PC-3 (cell line): ENCODE data around the gene C16orf86. TPM values are rescaled to one million over a fixed set of nuclear protein-coding genes. Genes with fewer than 3 reads are reported as not detected.

Source experiments
- ATAC-seq: fragments of 200-7000 bp; cut with Tn5 transposase; 2 replicates; pipeline ENCODE4 v1.9.1; 2020; ENCODE audit warnings: mild to moderate bottlenecking, moderate library complexity
- BruUV-seq: library from RNA; stranded (reverse); fragments of 400-500 nt; replicated peaks from 2 replicates; lab custom pipeline; 2021; lab: Mats Ljungman, UMichigan
- CTCF ChIA-PET: fragments of 300-600 bp; sonication (Branson Sonifier 250); formaldehyde crosslinking; loops from one replicate; lab custom pipeline; 2022; ENCODE audit warnings: antibody characterized with exemption; lab: Charles Lee
- POLR2A ChIA-PET: fragments of 300-600 bp; sonication (Branson Sonifier 250); formaldehyde crosslinking; loops from one replicate; lab custom pipeline; 2022; ENCODE audit warnings: antibody characterized with exemption; ENCODE audit not compliant: unreplicated experiment; lab: Charles Lee
- DNase-seq: peaks from one replicate; pipeline ENCODE4 v3.0.0-alpha.2; 2015
- H2AFZ ChIP-seq: fragments of 300-600 bp; sonication (generic); 2 replicates; pipeline ENCODE4 v1.6.0; 2016; ENCODE audit warnings: antibody characterized with exemption, low read length
- H3F3A ChIP-seq: fragments of 300-600 bp; sonication (generic); one replicate; pipeline ENCODE4 v1.6.0; 2017; ENCODE audit warnings: antibody characterized with exemption, low read length, control low read depth, mild to moderate bottlenecking; ENCODE audit not compliant: unreplicated experiment
- H3K27ac ChIP-seq: fragments of 300-600 bp; sonication (generic); 2 replicates; pipeline ENCODE4 v1.5.1; 2016; ENCODE audit warnings: mild to moderate bottlenecking, low read length
- H3K27me3 ChIP-seq: fragments of 300-600 bp; sonication (generic); 2 replicates; pipeline ENCODE4 v1.6.1; 2016; ENCODE audit warnings: low read length, mixed read lengths
- H3K36me3 ChIP-seq: fragments of 300-600 bp; sonication (generic); 2 replicates; pipeline ENCODE4 v1.6.1; 2016; ENCODE audit warnings: low read depth, mixed run types, low read length, mixed read lengths
- H3K4me1 ChIP-seq: fragments of 300-600 bp; sonication (generic); 2 replicates; pipeline ENCODE4 v1.5.1; 2016; ENCODE audit warnings: low read length; ENCODE audit not compliant: insufficient read depth
- H3K4me2 ChIP-seq: fragments of 300-600 bp; sonication (generic); 2 replicates; pipeline ENCODE4 v1.6.0; 2016; ENCODE audit warnings: low read length
- H3K4me3 ChIP-seq: fragments of 300-600 bp; sonication (generic); 2 replicates; pipeline ENCODE4 v1.5.1; 2016; ENCODE audit warnings: mild to moderate bottlenecking, low read length, mixed read lengths
- H3K79me2 ChIP-seq: fragments of 300-600 bp; sonication (generic); 2 replicates; pipeline ENCODE4 v1.6.1; 2017; ENCODE audit warnings: low read length, mixed read lengths
- H3K9ac ChIP-seq: fragments of 300-600 bp; sonication (generic); 2 replicates; pipeline ENCODE4 v1.6.0; 2016; ENCODE audit warnings: mild to moderate bottlenecking, low read length
- H3K9me2 ChIP-seq: fragments of 300-600 bp; sonication (generic); replicated peaks from 2 replicates; pipeline ENCODE4 v1.6.1; 2016; ENCODE audit warnings: mixed run types, low read length, mixed read lengths
- H3K9me3 ChIP-seq: fragments of 300-600 bp; sonication (generic); 2 replicates; pipeline ENCODE4 v1.6.1; 2016; ENCODE audit warnings: low read length, mixed read lengths
- H4K20me1 ChIP-seq: fragments of 300-600 bp; sonication (generic); 2 replicates; pipeline ENCODE4 v1.6.1; 2016; ENCODE audit warnings: low read length, mixed read lengths
- EZH2 ChIP-seq: fragments of 300-600 bp; sonication (generic); IDR thresholded peaks from one replicate; pipeline ENCODE4 v1.6.1; 2017; ENCODE audit warnings: antibody characterized with exemption, mild to moderate bottlenecking, low read length; ENCODE audit not compliant: unreplicated experiment
- EZH2phosphoT487 ChIP-seq: fragments of 300-600 bp; sonication (generic); IDR thresholded peaks from 2 replicates; pipeline ENCODE4 v1.6.1; 2018; ENCODE audit warnings: mild to moderate bottlenecking, antibody characterized with exemption, low read length, borderline replicate concordance
- intact Hi-C: fragments of 100-400 bp; cut with micrococcal nuclease; formaldehyde crosslinking; loops from 2 replicates; pipeline ENCODE4 v1.9.0; 2023
- total RNA-seq: library from RNA; depleted of rRNA; stranded (reverse); fragments of >200 nt; gene quantifications from 2 replicates; pipeline ENCODE4 v1.2.3, GENCODE V29; 2014
- TF ChIP-seq, protein P1 (sequence below): fragments of 300-600 bp; sonication (generic); conservative IDR thresholded peaks from 2 replicates; pipeline ENCODE4 v1.5.1; 2017; ENCODE audit warnings: antibody characterized with exemption, low read depth, mild to moderate bottlenecking, low read length

Gene C16orf86
- total RNA-seq, 1 experiment from 2014 or later: not detected

- no TSS peak for BruUV-seq
- Histone ChIP-seq H3K9me3 (no peaks in the 10 kb centered on the region), H3K4me1 (peaks cover 6% of the 10 kb centered on the region; the same call in 1 of the 2 replicates), H3K9ac (no peak overlapping the region), H3K4me2 (no peak overlapping the region), H3K27ac (no peak overlapping the region), H4K20me1 (no peaks in the 10 kb centered on the region), H3K9me2 (no peaks in the 10 kb centered on the region), H3K36me3 (no peaks in the 10 kb centered on the region), H3K79me2 (peaks cover 11% of the 10 kb centered on the region), H3F3A (peaks cover 3% of the 10 kb centered on the region), H3K27me3 (no peaks in the 10 kb centered on the region), H3K4me3 (no peak overlapping the region), H2AFZ (no peak overlapping the region)
- ATAC-seq (no peak), DNase-seq (no peak)
- ChIA-PET POLR2A (no interaction called here), CTCF (no interaction called here)
- TF ChIP-seq EZH2 (no peak), EZH2phosphoT487 (no peak)
- TF ChIP-seq, protein P1, sequence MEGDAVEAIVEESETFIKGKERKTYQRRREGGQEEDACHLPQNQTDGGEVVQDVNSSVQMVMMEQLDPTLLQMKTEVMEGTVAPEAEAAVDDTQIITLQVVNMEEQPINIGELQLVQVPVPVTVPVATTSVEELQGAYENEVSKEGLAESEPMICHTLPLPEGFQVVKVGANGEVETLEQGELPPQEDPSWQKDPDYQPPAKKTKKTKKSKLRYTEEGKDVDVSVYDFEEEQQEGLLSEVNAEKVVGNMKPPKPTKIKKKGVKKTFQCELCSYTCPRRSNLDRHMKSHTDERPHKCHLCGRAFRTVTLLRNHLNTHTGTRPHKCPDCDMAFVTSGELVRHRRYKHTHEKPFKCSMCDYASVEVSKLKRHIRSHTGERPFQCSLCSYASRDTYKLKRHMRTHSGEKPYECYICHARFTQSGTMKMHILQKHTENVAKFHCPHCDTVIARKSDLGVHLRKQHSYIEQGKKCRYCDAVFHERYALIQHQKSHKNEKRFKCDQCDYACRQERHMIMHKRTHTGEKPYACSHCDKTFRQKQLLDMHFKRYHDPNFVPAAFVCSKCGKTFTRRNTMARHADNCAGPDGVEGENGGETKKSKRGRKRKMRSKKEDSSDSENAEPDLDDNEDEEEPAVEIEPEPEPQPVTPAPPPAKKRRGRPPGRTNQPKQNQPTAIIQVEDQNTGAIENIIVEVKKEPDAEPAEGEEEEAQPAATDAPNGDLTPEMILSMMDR: no peak
- intact Hi-C loops: no loop called here
These were observed 9.5 kb upstream of the C16orf86 start for GRCh38 chr16:67657017-67657608.

GRCh38 chr16:67657751-67658518 is 8.7 kb upstream of the C16orf86 start:
- no peaks in the 10 kb centered on the region for H3K27me3 ChIP-seq
- intact Hi-C loops: no loop called here
- H3K4me3 ChIP-seq: no peak overlapping the region
- POLR2A ChIA-PET: no interaction called here
- CTCF ChIA-PET: no interaction called here
- DNase-seq (no peak), ATAC-seq (no peak)
- peaks cover 6% of the 10 kb centered on the region; the same call in 1 of the 2 replicates for H3K4me1 ChIP-seq
- peaks cover 3% of the 10 kb centered on the region for H3F3A ChIP-seq
- H3K9me3 ChIP-seq: no peaks in the 10 kb centered on the region
- H3K79me2 ChIP-seq: peaks cover 11% of the 10 kb centered on the region
- H3K9me2 ChIP-seq: no peaks in the 10 kb centered on the region
- H2AFZ ChIP-seq: no peak overlapping the region
- H3K36me3 ChIP-seq: no peaks in the 10 kb centered on the region
- no peak overlapping the region for H3K9ac ChIP-seq
- TF ChIP-seq EZH2phosphoT487: no peak
- TF ChIP-seq, protein P1: no peak
- TF ChIP-seq EZH2: no peak
- no peak overlapping the region for H3K4me2 ChIP-seq
- no peak overlapping the region for H3K27ac ChIP-seq
- H4K20me1 ChIP-seq: no peaks in the 10 kb centered on the region
- no TSS peak for BruUV-seq
